Neural progenitor cell (in vitro differentiated cells): ENCODE measurements around the gene WIPF3. TPM values are rescaled to one million over a fixed set of nuclear protein-coding genes. Genes with fewer than 3 reads are reported as not detected.
"Not testable (repeated sequence)": the region's sequence is repeated elsewhere in the genome, so short reads cannot be mapped to it uniquely, and the experiment has no call there.

Experiments used
- DNase-seq: peaks from one replicate; pipeline ENCODE4 v3.0.0-alpha.2; 2016; ENCODE audit warnings: low spot score
- H2AFZ ChIP-seq: fragments of 200-600 bp; sonication (generic); replicated peaks from 2 replicates; pipeline ENCODE4 v1.6.1; 2016; ENCODE audit warnings: antibody characterized with exemption
- H3F3A ChIP-seq: fragments of 200-600 bp; sonication (generic); 2 replicates; pipeline ENCODE4 v1.6.1; 2016; ENCODE audit warnings: antibody characterized with exemption, low read depth
- H3K27ac ChIP-seq: fragments of 200-600 bp; sonication (generic); 2 replicates; pipeline ENCODE4 v1.5.1; 2016; ENCODE audit warnings: mild to moderate bottlenecking
- H3K27me3 ChIP-seq: fragments of 200-600 bp; sonication (generic); 2 replicates; pipeline ENCODE4 v1.6.1; 2016; ENCODE audit warnings: mild to moderate bottlenecking, moderate library complexity
- H3K36me3 ChIP-seq: fragments of 200-600 bp; sonication (generic); 2 replicates; pipeline ENCODE4 v1.5.1; 2016
- H3K4me1 ChIP-seq: fragments of 200-600 bp; sonication (generic); 2 replicates; pipeline ENCODE4 v1.6.1; 2016; ENCODE audit warnings: mixed run types
- H3K4me2 ChIP-seq: fragments of 200-600 bp; sonication (generic); 2 replicates; pipeline ENCODE4 v1.6.1; 2016
- H3K4me3 ChIP-seq: fragments of 200-600 bp; sonication (generic); 2 replicates; pipeline ENCODE4 v1.5.1; 2016
- H3K79me2 ChIP-seq: fragments of 200-600 bp; sonication (generic); 2 replicates; pipeline ENCODE4 v1.6.1; 2016; ENCODE audit warnings: low read depth
- H3K9ac ChIP-seq: fragments of 200-600 bp; sonication (generic); 2 replicates; pipeline ENCODE4 v1.6.1; 2016
- H3K9me3 ChIP-seq: fragments of 200-600 bp; sonication (generic); 2 replicates; pipeline ENCODE4 v1.5.1; 2016; ENCODE audit warnings: low read depth
- H4K20me1 ChIP-seq: fragments of 200-600 bp; sonication (generic); 2 replicates; pipeline ENCODE4 v1.6.1; 2016; ENCODE audit warnings: low read depth
- H3K27ac Mint-ChIP-seq: 3 replicates; pipeline ENCODE4 v1.8.0; 2021; ENCODE audit warnings: mixed read lengths
- H3K27me3 Mint-ChIP-seq: 2 replicates; pipeline ENCODE4 v1.8.0; 2022; ENCODE audit warnings: low read depth, mild to moderate bottlenecking, inconsistent platforms, moderate library complexity, mixed read lengths; ENCODE audit not compliant: insufficient read depth
- H3K36me3 Mint-ChIP-seq: 3 replicates; pipeline ENCODE4 v1.8.0; 2021; ENCODE audit warnings: mixed read lengths
- H3K4me1 Mint-ChIP-seq: 3 replicates; pipeline ENCODE4 v1.8.0; 2021; ENCODE audit warnings: mixed read lengths
- H3K4me3 Mint-ChIP-seq: 3 replicates; pipeline ENCODE4 v1.8.0; 2021; ENCODE audit warnings: mild to moderate bottlenecking, moderate library complexity, mixed read lengths
- H3K9me3 Mint-ChIP-seq: 3 replicates; pipeline ENCODE4 v1.8.0; 2020; ENCODE audit warnings: mixed read lengths
- EZH2 ChIP-seq: fragments of 200-600 bp; sonication (generic); IDR thresholded peaks from 2 replicates; pipeline ENCODE4 v1.6.1; 2017; ENCODE audit warnings: antibody characterized with exemption, mild to moderate bottlenecking, moderate library complexity
- EZH2phosphoT487 ChIP-seq: fragments of 200-600 bp; sonication (generic); IDR thresholded peaks from 2 replicates; pipeline ENCODE4 v1.6.1; 2017; ENCODE audit warnings: antibody characterized with exemption
- total RNA-seq: library from RNA; depleted of rRNA; stranded (reverse); fragments of >200 nt; gene quantifications from 2 replicates; pipeline ENCODE4 v1.2.3, GENCODE V29; 2015; ENCODE audit warnings: low replicate concordance
- TF ChIP-seq, protein P1 (sequence below): fragments of 200-600 bp; sonication (generic); IDR thresholded peaks from 2 replicates; pipeline ENCODE4 v1.5.1; 2017; ENCODE audit warnings: antibody characterized with exemption, mild to moderate bottlenecking

WIPF3 gene
- total RNA-seq, 1 donor from 2014 or later = 5.2 TPM

DNA sequence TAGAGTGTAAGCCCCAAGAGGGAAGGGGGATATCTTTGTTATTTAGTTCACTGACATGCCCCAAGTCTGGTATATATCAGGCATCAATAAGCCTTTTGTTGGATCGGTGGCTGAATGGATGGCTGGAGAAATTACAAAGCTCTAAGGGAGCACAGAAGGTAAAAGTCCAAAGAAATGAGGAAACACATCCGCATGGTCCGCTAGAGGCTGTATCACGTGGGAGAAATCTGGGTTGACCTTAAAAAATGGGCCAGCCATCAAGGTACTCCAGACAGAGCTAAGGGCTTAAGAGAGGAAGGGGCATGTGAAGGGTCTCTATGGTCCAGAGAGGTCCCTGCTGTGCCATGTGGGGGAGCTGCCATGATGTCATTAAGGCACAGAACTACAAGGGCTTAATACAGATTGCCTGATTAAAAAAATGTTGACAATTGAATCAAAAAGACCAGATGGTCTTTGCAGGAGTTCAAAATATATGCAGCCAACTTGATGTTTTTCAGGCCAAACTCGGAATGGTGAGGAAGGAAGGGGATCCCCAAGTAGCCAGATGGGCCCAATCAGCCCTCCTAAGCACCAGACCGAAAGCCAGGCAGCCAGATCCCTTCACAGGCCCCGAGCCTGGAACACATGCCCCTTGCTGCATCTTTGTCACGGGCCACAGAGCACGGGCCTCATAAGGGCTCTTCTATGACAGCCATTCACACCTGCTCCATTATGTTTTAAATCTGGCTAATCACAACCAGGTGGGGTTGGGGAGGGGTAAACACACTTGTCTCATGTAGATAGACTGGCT is 151.4 kb downstream of the WIPF3 start:
- no peak for DNase-seq
- no peak overlapping the region for H2AFZ ChIP-seq
- no peak overlapping the region for H3K27ac Mint-ChIP-seq
- peaks cover 4% of the 10 kb centered on the region for H3F3A ChIP-seq
- H4K20me1 ChIP-seq = peaks cover 11% of the 10 kb centered on the region
- H3K9me3 ChIP-seq = no peaks in the 10 kb centered on the region
- H3K27ac ChIP-seq = no peak overlapping the region
- H3K4me1 Mint-ChIP-seq = peaks cover 26% of the 10 kb centered on the region
- no peak overlapping the region for H3K4me3 Mint-ChIP-seq
- no peak overlapping the region for H3K4me2 ChIP-seq
- H3K4me1 ChIP-seq = peaks cover 30% of the 10 kb centered on the region
- peaks cover 6% of the 10 kb centered on the region for H3K9me3 Mint-ChIP-seq
- H3K27me3 Mint-ChIP-seq = peaks cover 2% of the 10 kb centered on the region
- H3K36me3 ChIP-seq = peaks cover 5% of the 10 kb centered on the region
- H3K27me3 ChIP-seq = no peaks in the 10 kb centered on the region
- TF ChIP-seq EZH2phosphoT487 (no peak), EZH2 (no peak)
- TF ChIP-seq, protein P1, sequence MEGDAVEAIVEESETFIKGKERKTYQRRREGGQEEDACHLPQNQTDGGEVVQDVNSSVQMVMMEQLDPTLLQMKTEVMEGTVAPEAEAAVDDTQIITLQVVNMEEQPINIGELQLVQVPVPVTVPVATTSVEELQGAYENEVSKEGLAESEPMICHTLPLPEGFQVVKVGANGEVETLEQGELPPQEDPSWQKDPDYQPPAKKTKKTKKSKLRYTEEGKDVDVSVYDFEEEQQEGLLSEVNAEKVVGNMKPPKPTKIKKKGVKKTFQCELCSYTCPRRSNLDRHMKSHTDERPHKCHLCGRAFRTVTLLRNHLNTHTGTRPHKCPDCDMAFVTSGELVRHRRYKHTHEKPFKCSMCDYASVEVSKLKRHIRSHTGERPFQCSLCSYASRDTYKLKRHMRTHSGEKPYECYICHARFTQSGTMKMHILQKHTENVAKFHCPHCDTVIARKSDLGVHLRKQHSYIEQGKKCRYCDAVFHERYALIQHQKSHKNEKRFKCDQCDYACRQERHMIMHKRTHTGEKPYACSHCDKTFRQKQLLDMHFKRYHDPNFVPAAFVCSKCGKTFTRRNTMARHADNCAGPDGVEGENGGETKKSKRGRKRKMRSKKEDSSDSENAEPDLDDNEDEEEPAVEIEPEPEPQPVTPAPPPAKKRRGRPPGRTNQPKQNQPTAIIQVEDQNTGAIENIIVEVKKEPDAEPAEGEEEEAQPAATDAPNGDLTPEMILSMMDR = no peak
- H3K9ac ChIP-seq = no peak overlapping the region
- peaks cover 40% of the 10 kb centered on the region for H3K79me2 ChIP-seq
- H3K4me3 ChIP-seq = no peak overlapping the region
- H3K36me3 Mint-ChIP-seq = peaks cover 35% of the 10 kb centered on the region

DNA sequence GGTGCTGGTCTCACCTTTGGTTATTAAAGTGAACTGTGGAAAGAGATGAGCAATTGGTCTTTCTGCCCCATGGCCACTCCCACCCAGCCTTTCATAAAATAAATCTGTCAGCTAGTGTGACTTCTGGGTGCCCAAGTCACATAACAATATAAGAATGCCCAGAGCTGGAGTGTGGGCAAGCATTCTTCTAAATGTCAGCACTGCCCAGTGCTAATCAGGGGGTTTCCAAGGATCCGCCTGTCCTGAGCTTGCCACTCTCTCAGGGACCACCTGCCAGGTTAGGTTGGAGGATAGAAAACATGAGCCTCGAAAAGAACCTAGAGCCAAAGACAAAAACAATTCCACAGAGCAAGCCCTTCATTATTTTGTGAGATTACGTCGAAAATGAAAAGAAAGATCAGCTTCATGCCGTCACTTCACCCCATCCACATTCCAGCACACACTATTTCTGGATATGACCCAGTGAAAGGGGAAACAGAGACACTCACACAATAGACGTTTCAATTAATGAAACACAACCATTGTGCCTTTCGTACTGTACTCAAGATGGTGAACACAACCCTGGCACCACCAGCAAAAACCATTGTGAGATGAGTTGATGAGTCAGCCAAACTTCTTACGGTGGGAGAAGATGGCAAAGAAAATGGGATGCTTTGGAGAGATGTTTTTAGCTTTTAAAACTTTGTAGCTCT is 152.5 kb downstream of the WIPF3 start:
- Histone ChIP-seq H3K36me3 (peaks cover 5% of the 10 kb centered on the region), H3K27me3 (no peaks in the 10 kb centered on the region), H2AFZ (no peak overlapping the region), H3K9ac (no peak overlapping the region), H4K20me1 (peaks cover 11% of the 10 kb centered on the region), H3K27ac (no peak overlapping the region), H3K4me3 (no peak overlapping the region), H3K4me2 (no peak overlapping the region), H3K79me2 (peaks cover 46% of the 10 kb centered on the region), H3K4me1 (peaks cover 30% of the 10 kb centered on the region), H3F3A (peaks cover 4% of the 10 kb centered on the region), H3K9me3 (no peaks in the 10 kb centered on the region)
- Mint-ChIP-seq H3K4me3 (no peak overlapping the region), H3K27ac (peak overlapping the region; percentile 30), H3K4me1 (peaks cover 30% of the 10 kb centered on the region), H3K36me3 (peaks cover 36% of the 10 kb centered on the region), H3K27me3 (peaks cover 2% of the 10 kb centered on the region), H3K9me3 (peaks cover 6% of the 10 kb centered on the region)
- DNase-seq = no peak
- TF ChIP-seq, protein P1 = no peak
- TF ChIP-seq EZH2 (no peak), EZH2phosphoT487 (no peak)

DNA sequence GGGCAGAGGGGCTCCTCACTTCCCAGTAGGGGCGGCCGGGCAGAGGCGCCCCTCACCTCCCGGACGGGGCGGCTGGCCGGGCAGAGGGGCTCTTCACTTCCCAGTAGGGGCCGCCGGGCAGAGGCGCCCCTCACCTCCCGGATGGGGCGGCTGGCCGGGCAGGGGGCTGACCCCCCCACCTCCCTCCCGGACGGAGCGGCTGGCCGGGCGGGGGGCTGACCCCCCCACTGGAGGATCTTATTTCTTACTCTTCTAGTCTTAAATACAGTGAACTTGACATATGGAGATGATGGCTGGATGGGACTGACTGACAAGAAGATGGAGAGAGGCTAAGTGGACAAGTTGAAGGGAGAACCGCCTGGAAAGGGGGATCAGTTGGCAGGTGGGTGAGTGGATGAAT is 155.3 kb downstream of the WIPF3 start:
- H3K36me3 ChIP-seq, H3K27ac Mint-ChIP-seq, H3K4me3 ChIP-seq, H3K9ac ChIP-seq, H3K27me3 ChIP-seq, H3K4me3 Mint-ChIP-seq, H3K9me3 Mint-ChIP-seq, H3K27me3 Mint-ChIP-seq, H3K27ac ChIP-seq, H3K9me3 ChIP-seq, H2AFZ ChIP-seq, H4K20me1 ChIP-seq, H3F3A ChIP-seq, DNase-seq, H3K4me2 ChIP-seq: not testable (repeated sequence)
- Mint-ChIP-seq H3K4me1 (peaks cover 22% of the 10 kb centered on the region), H3K36me3 (peaks cover 49% of the 10 kb centered on the region)
- Histone ChIP-seq H3K4me1 (peaks cover 32% of the 10 kb centered on the region), H3K79me2 (peaks cover 38% of the 10 kb centered on the region)

DNA sequence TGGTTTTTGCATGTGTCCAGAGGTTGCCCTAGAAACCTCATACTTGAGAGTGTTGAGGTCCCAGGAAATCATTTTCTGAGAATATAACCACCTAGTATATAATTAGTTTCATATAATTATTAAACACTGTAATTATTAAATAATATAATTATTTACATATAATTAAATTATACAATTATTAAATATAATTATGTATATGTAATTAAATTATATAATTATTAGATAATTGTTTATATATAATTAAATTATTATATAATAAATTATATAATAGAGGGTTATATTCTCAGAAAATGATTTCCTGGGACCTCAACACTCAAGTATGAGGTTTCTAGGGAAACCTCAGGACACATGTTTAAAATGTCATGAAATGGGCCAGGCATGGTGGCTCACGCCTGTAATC is 155.7 kb downstream of the WIPF3 start:
- Histone ChIP-seq H3K4me1 (peaks cover 33% of the 10 kb centered on the region), H3K4me3 (no peak overlapping the region), H4K20me1 (peaks cover 9% of the 10 kb centered on the region), H3K4me2 (no peak overlapping the region), H3K27ac (no peak overlapping the region), H3K79me2 (peaks cover 35% of the 10 kb centered on the region), H3F3A (peaks cover 4% of the 10 kb centered on the region), H3K9ac (no peak overlapping the region), H2AFZ (no peak overlapping the region), H3K9me3 (no peaks in the 10 kb centered on the region), H3K27me3 (no peaks in the 10 kb centered on the region), H3K36me3 (peaks cover 5% of the 10 kb centered on the region)
- peaks cover 6% of the 10 kb centered on the region for H3K9me3 Mint-ChIP-seq
- peaks cover 22% of the 10 kb centered on the region for H3K4me1 Mint-ChIP-seq
- no peak overlapping the region for H3K27ac Mint-ChIP-seq
- H3K4me3 Mint-ChIP-seq = no peak overlapping the region
- TF ChIP-seq EZH2 (no peak), EZH2phosphoT487 (no peak)
- TF ChIP-seq, protein P1 = no peak
- H3K27me3 Mint-ChIP-seq = peaks cover 2% of the 10 kb centered on the region
- H3K36me3 Mint-ChIP-seq = peaks cover 54% of the 10 kb centered on the region
- no peak for DNase-seq
